T-helper 22 cell (primary cell): Measurements from ENCODE around the gene PLEKHH1.
A peak's percentile ranks its signal among the peaks of the same experiment; 100 is the strongest.

Experiments used
- DNase-seq: peaks from one replicate; pipeline ENCODE4 v3.0.0-alpha.2; 2020; ENCODE audit warnings: low read depth

The PLEKHH1 gene

GRCh38 chr14:67510836-67511235 lies 22.3 kb upstream of the PLEKHH1 start:
- no peak for DNase-seq

- DNase-seq = no peak
Observed at GRCh38 chr14:67512463-67513310, 20.4 kb upstream of the PLEKHH1 start.

GRCh38 chr14:67513631-67514108 lies 19.4 kb upstream of the PLEKHH1 start:
- DNase-seq = no peak

GRCh38 chr14:67514203-67514607 lies 18.9 kb upstream of the PLEKHH1 start:
- DNase-seq = no peak

- DNase-seq = peak; percentile 18
Observed at GRCh38 chr14:67514650-67515385, 18.3 kb upstream of the PLEKHH1 start.

GRCh38 chr14:67515386-67516079 lies 17.6 kb upstream of the PLEKHH1 start:
- no peak for DNase-seq

- no peak for DNase-seq
Observed at GRCh38 chr14:67516676-67517075, 16.4 kb upstream of the PLEKHH1 start.

- DNase-seq = no peak
Observed at GRCh38 chr14:67517083-67517482, 16.0 kb upstream of the PLEKHH1 start.

GRCh38 chr14:67519406-67519805 lies 13.7 kb upstream of the PLEKHH1 start:
- DNase-seq = no peak

GRCh38 chr14:67520482-67520881 lies 12.6 kb upstream of the PLEKHH1 start:
- DNase-seq = no peak

- no peak for DNase-seq
Observed at GRCh38 chr14:67522270-67522669, 10.8 kb upstream of the PLEKHH1 start.

GRCh38 chr14:67523764-67524633 lies 9.1 kb upstream of the PLEKHH1 start:
- no peak for DNase-seq

- no peak for DNase-seq
Observed at GRCh38 chr14:67524634-67524963, 8.5 kb upstream of the PLEKHH1 start.

GRCh38 chr14:67525389-67525788 lies 7.7 kb upstream of the PLEKHH1 start:
- DNase-seq = no peak

GRCh38 chr14:67526181-67526580 lies 6.9 kb upstream of the PLEKHH1 start:
- no peak for DNase-seq

GRCh38 chr14:67526676-67527459 lies 6.2 kb upstream of the PLEKHH1 start:
- DNase-seq = no peak

- no peak for DNase-seq
Observed at GRCh38 chr14:67527756-67528155, 5.3 kb upstream of the PLEKHH1 start.

- no peak for DNase-seq
Observed at GRCh38 chr14:67528276-67528675, 4.8 kb upstream of the PLEKHH1 start.

GRCh38 chr14:67529947-67530935 lies 2.8 kb upstream of the PLEKHH1 start:
- no peak for DNase-seq

GRCh38 chr14:67532606-67532997 lies 488 bp upstream of the PLEKHH1 start:
- DNase-seq = no peak
